KMS-11 (cell line): ENCODE results near the gene COLEC12.

ENCODE experiments used
- H2AFZ ChIP-seq: fragments of 200-600 bp; sonication (generic); 2 replicates; pipeline ENCODE4 v1.6.1; 2016; ENCODE audit warnings: antibody characterized with exemption, mixed run types, low read depth
- H3K27ac ChIP-seq: fragments of 200-600 bp; sonication (generic); 2 replicates; pipeline ENCODE4 v1.6.1; 2016; ENCODE audit warnings: mild to moderate bottlenecking, mixed run types
- H3K27me3 ChIP-seq: fragments of 200-600 bp; sonication (generic); 2 replicates; pipeline ENCODE4 v1.6.1; 2017; ENCODE audit warnings: mild to moderate bottlenecking, low read depth, mixed run types, moderate library complexity; ENCODE audit not compliant: insufficient read depth
- H3K36me3 ChIP-seq: fragments of 200-600 bp; sonication (generic); 2 replicates; pipeline ENCODE4 v1.6.1; 2017; ENCODE audit warnings: mild to moderate bottlenecking, mixed run types; ENCODE audit not compliant: insufficient read depth
- H3K4me1 ChIP-seq: fragments of 200-600 bp; sonication (generic); 2 replicates; pipeline ENCODE4 v1.6.1; 2016; ENCODE audit warnings: mild to moderate bottlenecking, low read depth, mixed run types; ENCODE audit not compliant: poor library complexity, severe bottlenecking
- H3K4me2 ChIP-seq: fragments of 200-600 bp; sonication (generic); 2 replicates; pipeline ENCODE4 v1.7.0; 2016; ENCODE audit warnings: mild to moderate bottlenecking, mixed run types
- H3K4me3 ChIP-seq: fragments of 200-600 bp; sonication (generic); IDR thresholded peaks from 2 replicates; pipeline ENCODE4 v1.6.1; 2017; ENCODE audit warnings: low read depth, low read length, mixed read lengths; ENCODE audit not compliant: insufficient read depth
- H3K79me2 ChIP-seq: fragments of 200-600 bp; sonication (generic); 2 replicates; pipeline ENCODE4 v1.6.1; 2016; ENCODE audit warnings: low read depth, mixed run types; ENCODE audit not compliant: insufficient read depth
- H3K9ac ChIP-seq: fragments of 200-600 bp; sonication (generic); 2 replicates; pipeline ENCODE4 v1.6.1; 2016; ENCODE audit warnings: mild to moderate bottlenecking, mixed run types
- H4K20me1 ChIP-seq: fragments of 200-600 bp; sonication (generic); 2 replicates; pipeline ENCODE4 v1.6.1; 2016; ENCODE audit warnings: mild to moderate bottlenecking, mixed run types; ENCODE audit not compliant: insufficient read depth
- TF ChIP-seq, protein P1 (sequence below): fragments of 200-600 bp; sonication (generic); conservative IDR thresholded peaks from 2 replicates; pipeline ENCODE4 v1.6.1; 2017; ENCODE audit warnings: low read depth, mild to moderate bottlenecking, antibody characterized with exemption, low read length, moderate library complexity, mixed read lengths

Gene COLEC12

GRCh38 chr18:500632-501405 is at the start of gene COLEC12:
Gene COLEC12 (minus strand): TSS chr18:500701. CDS start chr18:500514, 187 bp downstream.
- no peak within 1 kb of the TSS for H2AFZ ChIP-seq

DNA sequence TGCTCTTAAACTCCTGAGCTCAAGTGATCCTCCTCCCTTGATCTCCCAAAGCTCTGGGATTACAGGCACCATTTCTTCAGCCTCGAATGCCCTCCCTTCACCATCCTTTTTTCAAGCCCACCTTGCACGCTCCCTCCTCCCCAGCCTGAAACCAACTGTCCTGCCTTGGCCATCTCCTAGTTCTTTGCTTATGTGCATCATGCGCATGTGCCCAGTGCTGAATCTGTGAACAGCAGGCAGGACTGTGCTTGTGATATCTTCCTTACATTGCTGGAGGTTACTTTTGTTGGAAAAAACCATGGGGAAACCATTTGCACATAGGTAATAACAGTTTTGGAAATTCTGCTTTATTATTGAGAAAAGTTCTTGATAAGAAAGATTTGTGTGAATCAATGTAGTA is 49.5 kb upstream of the COLEC12 start:
- Histone ChIP-seq H3K27ac (no peak overlapping the region), H3K27me3 (no peaks in the 10 kb centered on the region), H4K20me1 (no peaks in the 10 kb centered on the region), H3K4me1 (no peaks in the 10 kb centered on the region), H2AFZ (no peak overlapping the region), H3K4me2 (no peak overlapping the region), H3K4me3 (no peak overlapping the region), H3K79me2 (no peaks in the 10 kb centered on the region), H3K36me3 (no peaks in the 10 kb centered on the region), H3K9ac (no peak overlapping the region)
- TF ChIP-seq, protein P1, sequence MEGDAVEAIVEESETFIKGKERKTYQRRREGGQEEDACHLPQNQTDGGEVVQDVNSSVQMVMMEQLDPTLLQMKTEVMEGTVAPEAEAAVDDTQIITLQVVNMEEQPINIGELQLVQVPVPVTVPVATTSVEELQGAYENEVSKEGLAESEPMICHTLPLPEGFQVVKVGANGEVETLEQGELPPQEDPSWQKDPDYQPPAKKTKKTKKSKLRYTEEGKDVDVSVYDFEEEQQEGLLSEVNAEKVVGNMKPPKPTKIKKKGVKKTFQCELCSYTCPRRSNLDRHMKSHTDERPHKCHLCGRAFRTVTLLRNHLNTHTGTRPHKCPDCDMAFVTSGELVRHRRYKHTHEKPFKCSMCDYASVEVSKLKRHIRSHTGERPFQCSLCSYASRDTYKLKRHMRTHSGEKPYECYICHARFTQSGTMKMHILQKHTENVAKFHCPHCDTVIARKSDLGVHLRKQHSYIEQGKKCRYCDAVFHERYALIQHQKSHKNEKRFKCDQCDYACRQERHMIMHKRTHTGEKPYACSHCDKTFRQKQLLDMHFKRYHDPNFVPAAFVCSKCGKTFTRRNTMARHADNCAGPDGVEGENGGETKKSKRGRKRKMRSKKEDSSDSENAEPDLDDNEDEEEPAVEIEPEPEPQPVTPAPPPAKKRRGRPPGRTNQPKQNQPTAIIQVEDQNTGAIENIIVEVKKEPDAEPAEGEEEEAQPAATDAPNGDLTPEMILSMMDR: no peak

More at GRCh38 chr18:500632-501405, at the start of gene COLEC12:
- Histone ChIP-seq H3K4me1 (no peaks in the 10 kb centered on the region), H3K36me3 (no peaks in the 10 kb centered on the region), H3K4me3 (no peak within 1 kb of the TSS), H3K27ac (no peak within 1 kb of the TSS), H3K27me3 (no peaks in the 10 kb centered on the region), H4K20me1 (no peaks in the 10 kb centered on the region), H3K4me2 (no peak within 1 kb of the TSS), H3K79me2 (no peaks in the 10 kb centered on the region), H3K9ac (no peak within 1 kb of the TSS)
- TF ChIP-seq, protein P1: no peak

- Histone ChIP-seq H3K4me3 (no peak overlapping the region), H4K20me1 (no peaks in the 10 kb centered on the region), H3K79me2 (no peaks in the 10 kb centered on the region), H3K4me2 (no peak overlapping the region), H3K9ac (no peak overlapping the region), H3K4me1 (no peaks in the 10 kb centered on the region), H3K36me3 (no peaks in the 10 kb centered on the region), H2AFZ (no peak overlapping the region), H3K27ac (no peak overlapping the region), H3K27me3 (no peaks in the 10 kb centered on the region)
- TF ChIP-seq, protein P1: no peak
Observed at GRCh38 chr18:543447-544078, 43.1 kb upstream of the COLEC12 start.

DNA sequence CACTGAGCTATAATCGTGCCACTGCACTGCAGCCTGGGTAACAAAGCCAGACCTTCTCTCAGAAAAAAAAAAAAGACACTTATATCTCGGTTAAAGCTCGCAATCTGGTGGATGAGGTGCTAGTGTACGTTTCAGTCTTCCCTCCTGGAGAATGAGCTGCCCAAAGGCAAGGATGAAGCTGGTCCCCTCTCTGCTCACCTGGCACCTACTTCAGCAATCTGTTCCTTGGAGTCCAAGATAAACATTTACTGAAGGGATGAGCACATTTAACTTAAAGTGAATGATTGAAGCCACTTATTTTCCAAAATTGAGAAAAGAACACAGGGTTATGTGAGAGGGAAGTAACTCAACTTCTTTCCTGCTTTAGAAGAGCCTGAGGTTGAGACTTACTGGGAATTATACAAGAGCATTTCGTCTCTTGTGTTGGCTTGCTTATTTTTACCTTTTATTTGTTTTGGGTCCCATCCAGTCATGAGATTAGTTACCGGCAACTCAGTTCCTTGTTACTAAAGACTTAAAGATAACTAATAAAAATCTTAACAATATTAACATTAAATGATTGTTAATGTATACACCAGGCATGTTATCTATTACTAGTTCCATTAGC is 33.6 kb upstream of the COLEC12 start:
- Histone ChIP-seq H3K27ac (no peak overlapping the region), H3K4me1 (no peaks in the 10 kb centered on the region), H3K4me2 (no peak overlapping the region), H3K36me3 (no peaks in the 10 kb centered on the region), H2AFZ (no peak overlapping the region), H3K79me2 (no peaks in the 10 kb centered on the region), H3K9ac (no peak overlapping the region), H3K4me3 (no peak overlapping the region), H4K20me1 (no peaks in the 10 kb centered on the region), H3K27me3 (no peaks in the 10 kb centered on the region)
- TF ChIP-seq, protein P1: no peak
